ENCODE measurements around the gene ANKS1B. TPM values are rescaled to one million over a fixed set of nuclear protein-coding genes. Genes with fewer than 3 reads are reported as not detected.

Gene ANKS1B
- total and polyA plus RNA-seq, 2 of the 4 experiments (the other 2 are of a cell fraction), result 0.17 to 0.18 TPM

GRCh38 chr12:98916106-98916505, 1068.6 kb downstream of the ANKS1B start:
- TF ChIP-seq RFX5 (IDR thresholded peaks at IDR 0.05; ENCODE audit: low read depth, low read length) (no peak), MXI1 (IDR thresholded peaks at IDR 0.05; ENCODE audit: borderline replicate concordance, low read depth, low read length) (no peak), MAFK (IDR thresholded peaks at IDR 0.05; ENCODE audit: low read depth, low read length) (no peak)
- H3K9me3 ChIP-seq (ENCODE audit: control insufficient read depth, insufficient read depth, low read length), result no peaks in the 10 kb centered on the region
- no peak overlapping the region for H3K18ac ChIP-seq (ENCODE audit: low read depth, low read length)
- no peak overlapping the region for H2BK5ac ChIP-seq (ENCODE audit: low read depth, low read length, poor library complexity, severe bottlenecking)
- POLR2A ChIA-PET (ENCODE audit: unreplicated experiment), result no interaction called here
- no peak overlapping the region for H3K56ac ChIP-seq (ENCODE audit: extremely low read depth, insufficient read depth, low read length)
- in situ Hi-C loops (cut with MboI; ENCODE audit: low sequenced_read_pairs), result no loop called here
- dilution Hi-C loops (cut with HindIII; ENCODE audit: low sequenced_read_pairs, unreplicated experiment), result no loop called here
- H2BK120ac ChIP-seq (ENCODE audit: low read depth, low read length), result no peak overlapping the region
- no peak overlapping the region for H2AK9ac ChIP-seq (replicated peaks; ENCODE audit: low read depth, low read length, poor library complexity)
- no peak overlapping the region for H2AFZ ChIP-seq (replicated peaks; ENCODE audit: low read length, poor library complexity)
- WGBS, 2 experiments (ENCODE audit: extremely low coverage in 2 of 2, insufficient read length in 1 of 2), result 0% methylated on average over 1 of the region's 5 CpGs; no CpG with 5 or more reads in 1 of the 2 experiments
- no peaks in the 10 kb centered on the region for H4K20me1 ChIP-seq (ENCODE audit: insufficient read depth, low read length)
- H3K14ac ChIP-seq (replicated peaks; ENCODE audit: low read depth, low read length), result no peak overlapping the region
- H3K4me2 ChIP-seq (ENCODE audit: low read depth, low read length), result no peak overlapping the region
- H3K4me1 ChIP-seq (ENCODE audit: control insufficient read depth, insufficient read depth, low read length), result no peaks in the 10 kb centered on the region
- H4K8ac ChIP-seq (ENCODE audit: low read depth in 2 of 2, low read length in 2 of 2), result no peak overlapping the region
- no peak overlapping the region for H3K4me3 ChIP-seq (ENCODE audit: insufficient read depth, low read depth, low read length)
- no peak overlapping the region for H2AK5ac ChIP-seq (ENCODE audit: low read depth, low read length)
- no peak overlapping the region for H2BK20ac ChIP-seq (ENCODE audit: low read depth, low read length)
- no peak overlapping the region for H3K27ac ChIP-seq (ENCODE audit: insufficient read depth, low read length)
- H3K23ac ChIP-seq (ENCODE audit: low read depth, low read length), result no peak overlapping the region
- H3K79me1 ChIP-seq (ENCODE audit: low read depth in 1 of 2, low read length in 2 of 2), result no peaks in the 10 kb centered on the region
- DNase-seq (no peak), ATAC-seq (ENCODE audit: low read depth) (no peak)
- no peak overlapping the region for H3K4ac ChIP-seq (ENCODE audit: low read depth, low read length)
- no TSS peak for BruUV-seq (replicated peaks)
- H4K91ac ChIP-seq (ENCODE audit: insufficient read depth, low read depth, low read length), result no peak overlapping the region
- H2BK15ac ChIP-seq (ENCODE audit: low read depth, low read length), result no peak overlapping the region
- CTCF ChIA-PET, result no interaction called here
- no peaks in the 10 kb centered on the region for H3K36me3 ChIP-seq (ENCODE audit: control insufficient read depth, insufficient read depth, low read length)
- no peak overlapping the region for H4K5ac ChIP-seq (ENCODE audit: low read depth, low read length)
- H3K9me1 ChIP-seq (ENCODE audit: insufficient read depth, low read length), result no peaks in the 10 kb centered on the region
- no peaks in the 10 kb centered on the region for H3K27me3 ChIP-seq (ENCODE audit: control insufficient read depth, insufficient read depth, low read length)
- no peak overlapping the region for H3K9ac ChIP-seq (ENCODE audit: low read depth, low read length)
- intact Hi-C loops (cut with micrococcal nuclease), result no loop called here

Measured in IMR-90 (cell line).